Stimulated activated CD4-positive, alpha-beta T cell treated with anti-CD3 and anti-CD28 coated beads, Interleukin-1b, Interleukin-23, amount 100 ng/mL, for 24 hours (primary cell): ENCODE results near the gene B3GNT7.
"Not testable (repeated sequence)": the region's sequence is repeated elsewhere in the genome, so short reads cannot be mapped to it uniquely, and the experiment has no call there.

Experiments
- DNase-seq, 4 experiments: peaks; one replicate each; pipeline ENCODE4 v3.0.0-alpha.2; 2020; ENCODE audit warnings: low read depth in 4 of 4, low spot score in 1 of 4

B3GNT7 gene

DNA sequence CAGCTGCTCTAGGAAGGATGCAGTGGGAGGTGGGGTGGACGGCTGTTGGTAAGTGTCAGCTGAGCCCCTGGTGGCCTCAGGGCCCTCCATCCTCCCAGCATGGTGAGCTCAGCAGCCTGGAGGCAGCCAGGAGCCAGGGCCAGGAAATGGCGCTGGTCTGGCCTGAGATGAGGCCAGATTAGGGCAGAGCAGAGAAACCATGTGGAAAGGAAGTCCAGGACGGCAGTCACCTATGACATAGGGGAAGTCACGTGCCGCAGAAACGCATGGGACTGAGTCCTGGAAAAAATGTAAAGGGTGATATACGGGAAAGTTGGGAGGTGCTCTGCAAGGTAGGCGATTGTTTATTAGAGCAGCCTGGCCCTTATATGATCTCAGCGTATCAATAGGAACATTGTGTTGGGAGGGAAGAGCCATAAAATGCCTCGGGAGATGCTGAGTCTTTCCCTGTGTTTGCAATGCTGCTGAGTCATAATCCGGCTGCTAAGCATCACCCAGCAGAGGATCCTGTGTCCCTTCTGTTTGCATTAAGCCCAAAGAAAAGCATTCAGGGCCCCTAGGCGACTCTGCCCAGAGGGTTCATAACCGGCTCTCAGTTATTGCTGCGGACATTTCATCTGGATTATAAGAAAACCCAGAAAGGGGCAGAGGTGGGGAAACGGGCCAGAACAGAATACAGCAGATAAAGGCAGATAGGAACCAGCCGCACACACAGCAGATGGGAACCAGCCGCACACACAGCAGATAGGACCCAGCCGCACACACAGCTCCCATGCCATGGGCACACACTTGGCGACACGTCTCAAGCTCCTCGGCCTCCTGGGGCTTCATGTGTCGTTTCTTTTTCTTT, 30.3 kb upstream of the B3GNT7 start:
- no peak for DNase-seq

DNA sequence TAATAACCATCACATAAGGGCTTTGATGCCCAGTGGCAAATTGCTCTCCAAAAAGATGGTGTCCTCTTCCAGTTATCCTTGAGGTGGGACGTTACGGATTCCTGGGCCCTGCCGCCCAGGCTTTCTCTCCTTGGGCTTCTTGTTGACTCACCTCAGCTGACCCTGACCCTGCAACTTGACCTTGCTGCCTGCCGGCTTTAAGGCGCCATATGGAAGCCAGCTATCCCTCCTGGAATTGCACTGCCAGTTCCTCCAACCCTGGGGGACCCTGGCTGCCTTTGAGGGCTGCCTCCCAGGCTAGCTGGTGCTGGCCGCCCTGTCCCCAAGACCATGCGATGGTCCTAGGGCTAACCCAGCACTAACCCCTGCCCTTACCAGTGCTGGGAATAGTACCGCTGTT, 28.3 kb upstream of the B3GNT7 start:
- DNase-seq, result no peak

DNA sequence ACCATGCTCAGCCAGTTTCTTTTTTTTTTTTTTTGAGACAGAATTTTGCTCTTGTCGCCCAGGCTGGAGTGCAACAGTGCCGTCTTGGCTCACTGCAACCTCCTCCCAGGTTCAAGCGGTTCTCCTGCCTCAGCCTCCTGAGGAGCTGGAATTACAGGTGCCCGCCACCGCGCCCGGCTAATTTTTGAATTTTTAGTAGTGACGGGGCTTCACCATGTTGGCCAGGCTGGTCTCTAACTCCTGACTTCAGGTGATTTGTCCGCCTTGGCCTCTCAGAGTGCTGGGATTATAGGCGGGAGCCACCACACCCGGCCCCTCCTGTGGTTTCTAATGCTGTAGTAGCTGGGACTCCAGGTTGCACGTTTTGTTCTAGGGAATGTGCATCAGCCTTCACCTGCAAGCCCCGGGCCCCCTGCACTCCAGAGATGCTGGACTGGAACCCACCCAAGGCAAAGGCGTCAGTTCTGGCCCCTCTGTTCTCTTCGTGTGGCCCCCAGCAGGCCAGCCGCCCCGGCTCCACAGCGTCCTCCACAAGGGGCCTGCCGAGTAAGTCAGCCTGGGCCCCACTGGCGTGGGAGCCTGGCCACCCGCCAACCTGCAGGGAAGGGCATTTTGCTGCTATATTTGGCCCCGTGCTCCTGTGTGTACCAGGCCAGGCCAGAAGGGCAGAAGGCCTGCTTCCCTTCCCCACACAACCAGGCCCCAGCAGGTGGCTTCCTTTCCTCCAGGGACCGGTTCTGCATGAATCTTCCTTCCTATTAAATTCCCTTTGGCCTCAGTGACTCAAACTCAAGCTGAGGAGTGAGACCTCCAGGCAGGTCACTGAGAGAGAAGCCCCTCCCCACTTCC, 25.7 kb upstream of the B3GNT7 start:
- no peak for DNase-seq

DNA sequence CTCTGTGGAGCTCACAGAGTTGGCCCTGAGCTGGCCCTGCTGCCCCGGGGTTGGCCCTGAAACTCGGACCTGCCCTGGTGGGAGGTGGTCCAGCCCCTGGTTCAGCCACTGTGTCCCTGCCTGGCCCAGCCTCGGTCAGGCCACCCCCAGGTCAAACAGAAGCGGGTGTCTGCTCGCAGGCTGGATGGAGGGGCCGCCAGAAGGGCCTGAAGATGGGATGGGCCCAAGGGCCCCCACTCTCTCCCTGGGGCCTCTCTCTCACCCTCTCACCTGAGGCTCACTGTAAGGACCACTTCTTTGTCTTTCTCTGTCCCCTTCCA, 25.1 kb upstream of the B3GNT7 start:
- no peak for DNase-seq

DNA sequence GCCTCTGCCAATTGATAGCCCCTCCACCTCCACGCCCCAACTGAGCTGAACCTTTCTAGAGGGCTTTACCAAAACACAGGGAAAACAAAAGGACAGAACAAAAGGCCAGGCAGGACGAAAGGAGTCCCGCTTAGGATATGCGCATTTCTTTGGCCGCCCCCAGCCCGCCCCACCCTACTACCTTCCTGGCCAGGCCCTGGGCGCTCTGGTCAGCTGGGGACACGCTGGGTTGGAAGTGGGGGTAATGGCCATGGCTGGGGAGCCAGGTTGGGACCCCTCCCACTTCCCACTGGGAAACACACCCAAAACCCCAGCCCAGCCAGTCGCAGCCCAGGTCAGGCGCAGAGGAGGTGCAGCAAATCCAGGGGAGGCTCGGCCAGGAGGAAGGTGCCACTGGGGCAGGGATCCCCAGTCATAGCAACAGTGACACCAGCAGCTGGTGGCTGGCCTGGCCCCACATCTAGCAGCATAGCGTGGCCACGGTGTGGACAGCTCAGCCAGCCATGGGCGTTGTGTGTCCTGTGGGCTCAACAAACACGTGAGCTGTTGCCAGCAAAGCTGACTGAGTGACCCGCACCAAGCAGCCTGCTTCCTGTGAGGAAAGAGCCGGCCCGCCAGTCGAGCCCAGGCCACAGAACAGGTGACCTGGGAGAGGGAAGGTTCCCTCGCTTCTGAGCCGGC, 24.6 kb upstream of the B3GNT7 start:
- DNase-seq, result no peak

DNA sequence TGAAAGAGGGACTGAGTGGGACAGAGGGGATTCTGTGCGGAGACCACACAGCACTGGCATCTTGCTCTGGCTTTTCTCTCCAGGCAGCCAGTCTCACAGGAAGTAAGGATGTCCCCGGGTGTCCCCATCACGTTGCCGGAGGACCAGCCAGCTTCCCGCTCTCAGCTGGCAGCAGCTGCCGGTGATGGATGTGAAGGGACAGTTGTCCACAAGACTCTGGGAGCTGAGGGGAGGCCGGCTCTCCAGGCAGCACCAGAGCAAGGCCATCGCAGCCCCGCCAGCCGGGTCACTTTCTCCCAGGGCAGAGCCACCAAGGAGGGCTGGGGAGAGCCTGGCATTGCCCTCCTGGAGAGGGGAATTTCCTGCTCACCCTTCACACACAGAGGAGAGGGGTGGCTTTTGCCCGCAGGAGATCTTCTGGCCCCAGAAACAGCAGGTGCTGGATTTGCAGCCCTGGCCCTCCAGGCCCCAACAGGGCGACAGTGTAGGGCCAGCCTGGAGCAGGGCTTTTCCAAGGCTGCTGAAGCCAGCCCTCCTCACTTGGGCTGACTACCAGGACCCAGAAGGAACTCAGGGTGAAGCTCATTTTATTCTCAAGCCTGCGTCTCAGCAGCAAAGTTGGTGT, 24.0 kb upstream of the B3GNT7 start:
- no peak for DNase-seq

DNA sequence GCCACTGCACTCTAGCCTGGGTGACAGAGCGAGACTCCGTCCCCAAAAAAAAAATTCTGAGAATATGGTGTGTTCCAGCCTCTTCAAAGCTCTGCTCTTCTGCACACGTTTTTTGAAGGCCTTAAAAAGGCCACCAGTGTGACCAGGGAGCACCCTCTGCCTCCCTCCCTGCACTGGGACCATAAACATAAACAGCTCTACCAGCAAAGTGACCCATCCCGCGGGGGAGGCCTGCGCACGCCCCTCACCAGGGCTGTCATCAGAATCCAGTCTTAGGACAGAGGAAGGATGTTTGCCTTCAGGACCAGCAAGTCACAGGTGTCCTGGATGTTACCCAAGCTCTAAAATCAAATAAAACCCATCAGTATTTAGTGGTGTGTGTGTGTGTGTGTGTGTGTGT, 23.2 kb upstream of the B3GNT7 start:
- DNase-seq, result no peak

DNA sequence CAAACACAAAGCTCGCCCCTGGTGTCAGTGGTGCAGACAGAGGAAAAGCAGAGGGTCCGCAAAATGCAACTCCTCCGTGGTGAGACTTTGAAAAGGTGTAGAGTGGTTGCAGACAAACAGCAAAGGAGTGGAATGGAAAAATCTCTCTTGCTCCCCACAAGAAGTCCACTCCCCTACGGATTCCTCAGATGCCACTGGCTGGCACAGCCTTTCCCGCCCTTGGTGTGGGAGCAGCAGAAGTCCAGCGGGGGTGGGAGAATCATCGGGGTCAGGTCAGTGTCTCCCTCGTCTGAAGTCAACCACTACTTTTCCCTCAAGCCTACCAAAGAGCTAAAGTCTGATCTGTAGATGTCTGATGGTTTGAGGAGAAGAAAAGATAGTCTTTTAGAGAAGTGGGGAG, 22.3 kb upstream of the B3GNT7 start:
- DNase-seq, result no peak

DNA sequence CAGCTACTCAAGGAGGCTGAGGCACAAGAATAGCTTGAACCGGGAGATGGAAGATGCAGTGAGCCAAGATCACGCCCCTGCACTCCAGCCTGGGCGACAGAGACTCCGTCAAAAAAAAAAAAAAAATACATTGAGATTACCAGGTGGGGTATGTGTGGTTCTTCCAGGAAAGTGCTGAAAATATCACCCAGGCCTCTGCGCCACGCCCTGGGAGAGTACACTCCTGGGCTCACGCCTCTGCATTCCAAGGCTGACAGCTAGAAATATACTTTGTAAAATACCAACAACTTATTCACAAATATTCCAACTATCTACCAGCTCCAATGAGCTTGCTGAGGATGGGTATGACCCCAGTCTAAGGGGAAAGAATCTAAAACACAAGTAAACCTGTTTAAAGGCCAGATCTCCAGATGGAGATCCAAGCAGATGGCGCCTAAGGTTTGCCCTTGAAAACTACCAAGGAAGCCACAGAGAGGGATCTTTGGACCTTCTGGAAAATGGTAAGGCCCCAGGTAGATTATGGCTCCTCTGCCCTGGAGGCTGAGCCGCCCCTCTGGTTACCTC, 21.6 kb upstream of the B3GNT7 start:
- DNase-seq, result no peak

DNA sequence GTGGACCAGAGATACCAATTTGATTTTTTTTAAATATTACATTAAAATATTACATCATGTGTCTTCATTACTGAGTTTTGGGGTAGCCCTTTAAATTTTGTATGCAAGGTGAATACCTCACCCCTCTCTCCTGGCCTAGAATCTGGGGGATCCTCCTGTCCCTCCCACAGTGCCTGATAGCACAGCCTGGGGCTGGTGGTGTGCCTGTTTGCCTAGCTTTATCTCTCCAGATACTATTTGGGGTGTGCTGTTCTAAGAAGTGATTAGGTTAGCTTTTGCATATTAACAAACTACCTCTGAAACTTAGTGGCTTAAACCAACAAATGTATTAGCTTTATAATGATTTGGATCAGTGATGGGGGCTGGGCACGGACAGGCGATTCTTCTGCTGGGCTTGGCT, 20.7 kb upstream of the B3GNT7 start:
- no peak for DNase-seq

DNA sequence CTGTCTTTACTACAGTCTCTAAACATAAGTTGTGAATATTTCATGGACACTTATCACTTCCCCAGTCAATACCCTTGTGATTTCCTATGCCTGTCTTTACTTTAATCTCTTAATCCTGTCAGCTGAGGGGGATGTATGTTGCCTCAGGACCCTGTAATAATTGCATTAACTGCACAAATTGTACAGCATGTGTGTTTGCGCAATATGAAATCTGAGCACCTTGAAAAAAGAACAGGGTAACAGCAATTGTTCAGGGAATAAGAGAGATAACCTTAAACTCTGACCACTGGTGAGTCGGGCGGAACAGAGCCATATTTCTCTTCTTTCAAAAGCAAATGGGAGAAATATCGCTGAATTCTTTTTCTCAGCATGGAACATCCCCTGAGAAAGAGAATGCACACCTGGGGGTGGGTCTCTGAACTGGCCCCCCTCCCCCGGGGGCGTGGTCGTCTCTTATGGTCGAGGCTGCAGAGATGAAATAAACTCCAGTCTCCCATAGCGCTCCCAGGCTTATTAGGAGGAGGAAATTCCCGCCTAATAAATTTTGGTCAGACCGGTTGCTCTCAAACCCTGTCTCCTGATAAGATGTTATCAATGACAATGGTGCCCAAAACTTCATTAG, 19.4 kb upstream of the B3GNT7 start:
- DNase-seq, result not testable (repeated sequence)

DNA sequence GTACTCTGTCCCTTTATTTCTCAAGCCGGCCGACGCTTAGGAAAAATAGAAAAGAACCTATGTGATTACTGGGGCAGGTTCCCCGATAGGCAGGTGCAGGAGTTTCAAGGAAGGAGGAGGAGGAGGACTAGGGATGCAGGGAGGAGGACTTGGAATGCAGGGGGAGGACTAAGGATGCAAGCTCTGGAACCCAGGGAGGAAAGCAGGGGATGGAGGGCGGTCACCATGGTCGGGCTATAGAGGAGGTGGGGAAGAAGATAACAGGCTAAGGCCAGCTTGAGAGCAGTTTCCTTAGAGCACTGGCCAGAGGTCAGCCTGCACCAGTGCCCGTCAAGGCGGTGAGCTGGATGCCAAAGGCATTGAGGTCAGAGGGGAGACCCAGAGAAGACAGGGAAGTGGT, 18.7 kb upstream of the B3GNT7 start:
- DNase-seq, result no peak

DNA sequence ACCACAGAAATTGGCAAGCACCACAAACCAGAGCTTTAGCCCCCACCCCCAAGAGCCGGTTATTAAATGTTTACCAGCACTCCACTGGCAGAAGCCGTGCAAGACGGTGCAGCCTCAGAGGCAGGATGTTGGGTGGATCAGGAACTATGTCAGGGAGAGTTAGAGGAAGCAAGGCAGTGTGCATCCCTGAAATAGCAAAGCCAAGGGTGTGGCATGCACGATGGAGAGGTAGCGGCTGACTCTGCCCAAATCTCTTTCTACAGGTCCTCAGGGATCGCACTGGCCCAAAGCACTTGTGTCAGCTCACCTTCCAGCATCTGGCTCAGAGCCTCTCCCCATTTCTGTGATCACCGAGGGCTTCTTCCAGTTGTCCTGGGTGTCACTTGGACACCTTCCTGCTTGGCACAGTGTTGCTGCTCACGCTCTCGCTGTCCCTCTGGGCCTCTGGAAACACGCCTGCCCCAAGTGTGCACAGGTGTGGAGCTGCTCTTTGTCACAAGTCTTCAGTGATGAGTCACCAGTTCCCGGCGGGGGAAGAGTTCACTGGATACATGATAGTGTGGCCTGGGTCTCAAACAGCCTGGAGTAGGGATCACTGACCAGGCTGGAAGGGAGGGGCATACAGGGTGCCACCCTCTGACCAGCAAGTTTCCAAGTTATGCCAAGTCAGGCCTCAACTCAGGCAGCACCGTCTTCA, 17.3 kb upstream of the B3GNT7 start:
- no peak for DNase-seq

DNA sequence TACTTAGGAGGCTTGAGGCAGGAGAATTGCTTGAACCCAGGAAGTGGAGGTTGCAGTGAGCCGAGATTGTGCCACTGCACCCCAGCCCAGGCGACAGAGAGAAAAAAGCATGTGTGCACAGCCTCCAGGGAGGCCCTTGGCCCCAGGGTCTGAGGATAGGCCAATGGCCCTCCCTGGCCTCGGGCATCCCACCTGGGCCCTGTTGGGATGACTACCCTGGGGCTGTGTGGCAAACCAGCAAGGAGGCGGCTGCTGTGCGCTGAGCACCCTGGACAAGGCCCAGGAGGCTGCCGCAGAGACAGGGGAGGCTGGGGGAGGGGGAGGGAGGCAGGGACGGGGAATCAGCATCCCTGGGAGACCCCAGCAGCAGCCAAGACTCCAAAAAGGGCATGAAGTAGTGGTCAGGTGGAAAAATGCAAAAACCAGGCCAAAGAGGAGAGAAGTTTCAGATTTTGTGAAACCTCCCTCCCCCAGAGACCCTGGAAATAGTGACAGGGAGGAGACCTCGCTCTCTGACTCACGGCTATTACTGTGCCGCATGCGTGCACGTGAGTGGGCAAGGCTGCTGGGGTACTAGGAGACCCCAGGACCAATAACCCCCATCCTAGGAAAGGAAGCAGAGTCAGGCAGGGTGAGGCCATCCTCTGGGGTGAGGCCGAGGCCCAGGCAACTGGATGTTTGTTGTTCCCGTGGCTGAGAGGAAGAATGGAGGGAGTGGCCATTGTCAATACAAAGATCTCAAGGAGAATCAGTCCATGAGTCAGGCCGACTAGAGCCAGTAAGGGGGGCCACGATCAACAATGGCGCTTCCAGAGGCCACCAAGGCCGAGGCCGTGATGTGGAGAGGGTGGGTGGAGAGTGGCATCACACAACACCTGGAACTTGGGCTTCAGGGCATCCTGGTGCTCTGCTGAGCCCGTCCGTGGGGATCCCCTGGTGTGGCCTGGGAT, 16.0 kb upstream of the B3GNT7 start:
- no peak for DNase-seq

DNA sequence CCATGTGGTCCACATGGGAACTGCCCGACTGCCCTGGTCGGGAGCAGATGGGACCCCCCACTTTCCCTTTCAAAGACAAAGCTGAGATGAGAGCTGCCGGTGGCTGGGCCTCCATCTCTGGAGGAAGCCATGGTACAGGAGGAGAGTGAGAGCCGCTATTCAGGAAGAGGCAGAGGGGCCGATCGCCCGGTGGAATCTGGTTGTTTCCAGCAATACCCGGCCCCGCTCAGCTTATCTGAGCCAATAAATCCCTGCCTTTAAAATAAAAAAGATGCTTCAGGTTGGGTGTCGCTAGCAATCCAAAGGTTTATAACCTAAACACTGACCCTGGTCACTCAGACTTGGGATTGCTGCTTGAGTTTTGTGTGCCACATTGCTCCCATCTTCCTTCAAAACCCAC, 15.2 kb upstream of the B3GNT7 start:
- no peak for DNase-seq

DNA sequence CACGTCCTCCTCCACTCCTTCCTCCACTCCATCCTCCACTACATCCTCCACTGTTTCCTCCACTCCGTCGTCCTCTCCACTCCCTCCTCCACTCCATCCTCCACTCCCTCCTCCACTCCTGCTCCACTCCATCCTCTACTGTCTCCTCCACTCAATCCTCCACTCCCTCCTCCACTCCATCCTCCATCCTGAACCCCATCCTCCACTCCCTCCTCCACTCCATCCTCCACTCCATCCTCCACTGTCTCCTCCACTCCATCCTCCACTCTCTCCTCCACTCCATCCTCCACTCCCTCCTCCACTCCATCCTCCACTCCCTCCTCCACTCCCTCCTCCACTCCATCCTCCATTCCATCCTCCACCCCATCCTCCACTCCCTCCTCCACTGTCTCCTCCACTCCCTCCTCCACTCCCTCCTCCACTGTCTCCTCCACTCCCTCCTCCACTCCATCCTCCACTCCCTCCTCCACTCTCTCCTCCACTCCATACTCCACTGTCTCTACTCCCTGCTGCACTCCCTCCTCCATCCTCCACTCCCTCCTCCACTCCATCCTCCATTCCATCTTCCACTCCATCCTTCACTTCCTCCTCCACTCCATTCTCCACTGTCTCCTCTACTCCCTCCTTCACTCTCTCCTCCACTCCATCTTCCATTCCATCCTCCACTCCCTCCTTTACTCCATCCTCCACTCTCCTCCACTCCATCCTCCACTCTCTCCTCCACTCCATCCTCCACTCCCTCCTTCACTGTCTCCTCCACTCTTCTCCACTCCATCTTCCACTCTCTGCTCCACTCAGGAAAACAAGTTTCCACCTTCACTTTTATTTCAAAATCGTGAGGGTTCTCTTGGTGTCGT, 14.3 kb upstream of the B3GNT7 start:
- DNase-seq, result no peak

DNA sequence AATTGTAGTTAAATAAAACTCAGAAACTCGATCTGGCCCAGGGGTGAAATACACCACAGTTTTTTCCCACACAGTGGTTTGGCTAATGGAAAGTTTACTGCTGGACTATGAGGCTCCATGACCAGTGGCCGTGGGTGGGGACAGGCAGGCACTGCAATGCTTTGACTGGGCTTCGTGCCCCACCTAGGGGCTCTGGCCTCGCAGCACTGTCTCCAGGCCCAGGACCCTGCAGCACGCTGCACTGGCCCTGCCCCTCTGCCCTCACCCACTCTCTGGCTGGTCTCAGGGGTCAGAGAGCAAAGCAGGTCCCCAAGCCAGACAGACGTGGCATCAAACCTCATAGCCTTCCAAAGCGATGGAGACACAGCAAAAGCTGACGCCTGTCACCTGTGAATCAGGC, 13.4 kb upstream of the B3GNT7 start:
- no peak for DNase-seq

DNA sequence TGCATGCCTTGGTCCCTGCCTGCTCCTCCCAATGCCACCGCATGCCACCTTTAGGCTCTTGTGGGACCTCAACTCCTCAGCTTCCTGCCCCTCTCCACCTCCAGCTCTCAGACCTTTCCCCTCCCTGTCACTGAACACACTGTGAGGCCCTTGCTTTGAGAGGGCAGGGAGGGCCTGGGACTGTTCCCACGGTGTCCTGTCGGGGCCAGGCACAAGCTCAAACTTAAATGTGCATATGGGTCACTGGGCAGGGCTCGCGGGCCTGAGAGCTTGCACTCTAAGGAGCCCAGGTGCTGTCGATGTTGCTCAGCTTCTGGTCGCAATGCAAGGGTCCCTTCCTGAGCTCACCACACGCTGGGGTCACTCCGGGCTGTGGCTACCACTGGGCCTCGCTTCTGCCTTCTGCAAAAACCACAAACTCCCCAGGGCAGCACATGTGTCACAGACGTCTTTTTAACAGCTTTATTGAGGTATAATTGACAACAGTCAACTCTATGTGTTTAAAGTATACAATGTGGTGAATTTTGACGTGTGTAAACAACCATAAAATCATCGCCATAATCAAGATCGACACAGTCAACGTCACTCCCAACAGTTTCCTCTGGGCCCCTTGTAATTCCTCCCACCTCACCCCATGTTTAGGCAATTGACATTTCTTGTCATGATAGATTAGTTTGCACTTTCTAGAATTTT, 11.9 kb upstream of the B3GNT7 start:
- no peak for DNase-seq
